HG02870 (cell line): ENCODE results near the gene OS9.
"Not testable (repeated sequence)": the region's sequence is repeated elsewhere in the genome, so short reads cannot be mapped to it uniquely, and the experiment has no call there.

Experiments
- ATAC-seq: cut with Tn5 transposase; IDR thresholded peaks from one replicate; pipeline ENCODE4 v1.9.1; 2021; ENCODE audit warnings: mild to moderate bottlenecking, moderate library complexity; ENCODE audit not compliant: unreplicated experiment

OS9 gene, protein sequence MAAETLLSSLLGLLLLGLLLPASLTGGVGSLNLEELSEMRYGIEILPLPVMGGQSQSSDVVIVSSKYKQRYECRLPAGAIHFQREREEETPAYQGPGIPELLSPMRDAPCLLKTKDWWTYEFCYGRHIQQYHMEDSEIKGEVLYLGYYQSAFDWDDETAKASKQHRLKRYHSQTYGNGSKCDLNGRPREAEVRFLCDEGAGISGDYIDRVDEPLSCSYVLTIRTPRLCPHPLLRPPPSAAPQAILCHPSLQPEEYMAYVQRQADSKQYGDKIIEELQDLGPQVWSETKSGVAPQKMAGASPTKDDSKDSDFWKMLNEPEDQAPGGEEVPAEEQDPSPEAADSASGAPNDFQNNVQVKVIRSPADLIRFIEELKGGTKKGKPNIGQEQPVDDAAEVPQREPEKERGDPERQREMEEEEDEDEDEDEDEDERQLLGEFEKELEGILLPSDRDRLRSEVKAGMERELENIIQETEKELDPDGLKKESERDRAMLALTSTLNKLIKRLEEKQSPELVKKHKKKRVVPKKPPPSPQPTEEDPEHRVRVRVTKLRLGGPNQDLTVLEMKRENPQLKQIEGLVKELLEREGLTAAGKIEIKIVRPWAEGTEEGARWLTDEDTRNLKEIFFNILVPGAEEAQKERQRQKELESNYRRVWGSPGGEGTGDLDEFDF

DNA sequence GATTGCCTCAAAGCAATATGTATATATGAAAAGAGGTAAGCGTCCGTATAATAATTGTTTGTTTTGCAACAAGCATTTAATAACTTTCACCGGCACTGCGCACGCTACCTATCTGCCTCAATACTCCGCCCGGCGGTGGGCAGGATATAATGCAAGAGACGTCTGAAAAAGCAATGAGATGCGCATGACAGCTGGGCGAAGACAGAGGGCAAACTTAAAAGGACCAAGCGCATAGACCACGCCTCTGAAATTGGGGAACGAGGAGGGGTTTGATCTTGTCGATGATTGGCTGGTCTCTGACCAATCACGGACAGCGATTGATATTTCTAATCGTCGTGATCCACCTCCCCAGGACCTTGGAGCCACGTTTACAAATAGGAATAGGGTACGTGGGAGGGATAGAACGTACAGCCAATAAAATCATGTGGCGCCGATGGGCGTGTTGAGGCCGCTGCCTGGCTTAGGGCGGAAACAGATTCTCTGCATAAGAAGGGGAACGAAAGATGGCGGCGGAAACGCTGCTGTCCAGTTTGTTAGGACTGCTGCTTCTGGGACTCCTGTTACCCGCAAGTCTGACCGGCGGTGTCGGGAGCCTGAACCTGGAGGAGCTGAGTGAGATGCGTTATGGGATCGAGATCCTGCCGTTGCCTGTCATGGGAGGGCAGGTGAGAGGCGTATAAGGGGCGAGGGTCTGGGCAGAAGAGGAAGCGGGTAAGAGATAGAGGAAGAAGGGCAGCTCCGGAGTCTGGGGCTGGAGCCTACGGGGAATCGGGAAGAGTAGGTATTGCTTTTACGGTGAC lies at the start of gene OS9:
TSS of gene OS9 (plus strand) at position 474 of the 800 bp plus-strand sequence. CDS start at position 504, 30 bp downstream.
- peak; percentile 96 for ATAC-seq

DNA sequence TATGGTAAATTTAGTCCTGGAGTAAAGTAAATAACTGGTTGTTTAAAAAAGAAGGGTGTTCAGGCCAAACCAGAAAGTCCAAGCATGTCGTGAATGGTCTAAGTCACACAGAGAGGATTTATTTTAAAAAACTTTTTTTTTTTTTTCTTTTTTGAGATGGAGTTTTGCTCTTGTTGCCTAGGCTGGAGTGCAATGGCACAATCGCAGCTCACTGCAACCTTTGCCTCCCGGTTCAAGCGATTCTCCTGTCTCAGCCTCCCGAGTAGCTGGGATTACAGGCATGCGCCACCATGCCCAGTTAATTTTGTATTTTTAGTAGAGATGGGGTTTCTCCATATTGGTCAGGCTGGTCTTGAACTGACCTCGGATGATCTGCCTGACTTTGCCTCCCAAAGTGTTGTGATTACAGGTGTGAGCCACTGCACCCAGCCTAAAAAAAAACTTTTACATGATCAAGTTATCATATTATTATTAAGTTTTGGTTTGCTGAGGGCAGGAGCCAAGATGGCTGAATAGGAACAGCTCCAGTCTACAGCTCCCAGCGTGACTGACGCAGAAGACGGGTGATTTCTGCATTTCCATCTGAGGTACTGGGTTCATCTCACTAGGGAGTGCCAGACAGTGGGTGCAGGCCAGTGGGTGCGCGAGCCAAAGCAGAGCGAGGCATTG lies 47.8 kb upstream of the OS9 start:
- not testable (repeated sequence) for ATAC-seq

DNA sequence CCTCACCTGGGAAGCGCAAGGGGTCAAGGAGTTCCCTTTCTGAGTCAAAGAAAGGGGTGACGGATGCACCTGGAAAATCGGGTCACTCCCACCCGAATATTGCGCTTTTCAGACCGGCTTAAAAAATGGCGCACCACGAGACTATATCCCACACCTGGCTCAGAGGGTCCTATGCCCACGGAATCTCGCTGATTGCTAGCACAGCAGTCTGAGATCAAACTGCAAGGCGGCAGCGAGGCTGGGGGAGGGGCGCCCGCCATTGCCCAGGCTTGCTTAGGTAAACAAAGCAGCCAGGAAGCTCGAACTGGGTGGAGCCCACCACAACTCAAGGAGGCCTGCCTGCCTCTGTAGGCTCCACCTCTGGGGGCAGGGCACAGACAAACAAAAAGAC lies 47.3 kb upstream of the OS9 start:
- not testable (repeated sequence) for ATAC-seq

DNA sequence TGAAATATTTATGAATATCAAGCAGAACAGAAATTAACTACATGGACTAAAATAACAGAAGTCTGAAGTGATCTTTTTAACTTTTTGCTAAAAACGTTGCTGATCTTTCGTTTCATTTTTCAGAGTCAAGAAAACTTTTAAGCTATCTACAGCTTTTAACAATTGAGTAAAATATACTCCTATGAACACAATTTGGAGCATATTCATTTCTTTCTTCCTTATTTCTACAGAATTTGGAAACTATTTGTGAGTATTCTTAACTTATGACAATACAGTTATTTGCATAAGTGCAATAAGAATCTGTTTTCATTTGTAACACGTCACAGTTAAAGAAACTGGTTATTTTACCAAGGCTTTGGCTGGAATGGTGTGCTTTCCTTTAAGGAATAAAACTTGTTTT lies 39.9 kb upstream of the OS9 start:
- no peak for ATAC-seq

DNA sequence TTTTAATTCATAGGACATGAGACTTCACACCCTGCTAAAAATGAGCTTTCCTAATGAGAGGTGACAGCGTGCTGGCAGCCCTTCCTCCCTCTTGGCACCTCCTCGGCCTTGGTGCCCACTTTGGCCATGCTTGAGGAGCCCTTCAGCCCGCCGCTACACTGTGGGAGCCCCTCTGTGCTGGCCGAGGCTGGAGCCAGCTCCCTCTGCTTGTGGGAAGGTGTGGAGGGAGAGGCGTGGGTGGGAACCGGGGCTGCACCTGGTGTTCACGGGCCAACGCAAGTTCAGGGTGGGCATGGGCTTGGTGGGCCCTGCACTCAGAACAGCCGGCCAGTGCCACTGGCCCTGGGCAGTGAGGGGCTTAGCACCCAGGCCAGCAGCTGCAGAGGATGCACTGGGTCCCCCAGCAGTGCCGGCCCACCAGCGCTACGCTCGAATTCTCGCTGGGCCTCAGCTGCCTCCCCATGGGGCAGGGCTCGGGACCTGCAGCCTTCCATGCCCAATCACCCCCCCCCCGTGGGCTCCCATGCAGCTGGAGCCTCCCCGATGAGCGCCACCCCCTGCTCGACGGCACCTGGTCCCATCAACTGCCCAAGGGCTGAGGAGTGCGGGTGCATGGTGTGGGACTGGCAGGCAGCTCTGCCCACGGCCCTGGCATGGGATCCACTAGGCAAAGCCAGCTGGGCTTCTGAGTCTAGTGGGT lies 38.2 kb upstream of the OS9 start:
- ATAC-seq: no peak

DNA sequence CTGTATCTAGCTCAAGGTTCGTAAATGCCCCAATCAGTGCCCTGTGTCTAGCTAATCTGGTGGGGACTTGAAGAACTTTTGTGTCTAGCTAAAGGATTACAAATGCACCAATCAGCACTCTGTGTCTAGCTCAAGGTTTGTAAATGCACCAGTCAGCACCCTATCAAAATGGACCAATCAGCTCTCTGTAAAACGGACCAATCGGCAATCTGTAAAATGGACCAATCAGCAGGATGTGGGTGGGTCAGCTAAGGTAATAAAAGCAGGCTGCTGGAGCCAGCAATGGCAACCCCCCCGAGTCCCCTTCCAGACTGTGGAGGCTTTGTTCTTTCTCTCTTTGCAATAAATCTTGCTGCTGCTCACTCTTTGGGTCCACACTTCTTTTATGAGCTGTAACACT lies 37.5 kb upstream of the OS9 start:
- ATAC-seq: not testable (repeated sequence)

DNA sequence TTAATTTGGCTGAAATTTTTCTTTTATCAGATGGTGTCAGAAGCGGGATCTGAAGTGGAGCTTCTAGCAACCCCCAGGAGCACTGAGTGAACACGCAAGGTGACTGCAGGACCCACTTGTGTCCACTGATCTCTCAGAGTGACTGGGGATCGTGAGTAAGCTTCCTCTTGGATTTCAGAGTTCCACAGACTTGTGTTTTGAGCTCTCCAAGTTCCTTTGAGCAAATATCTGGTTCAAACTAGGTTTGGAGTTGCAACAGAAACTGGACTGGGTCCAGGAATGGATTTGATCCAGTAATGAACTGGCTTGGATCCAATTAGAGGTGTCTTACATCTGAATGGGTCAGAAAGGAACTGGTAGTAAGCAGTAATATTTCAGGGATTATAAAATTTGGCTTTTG lies 36.2 kb upstream of the OS9 start:
- no peak for ATAC-seq

DNA sequence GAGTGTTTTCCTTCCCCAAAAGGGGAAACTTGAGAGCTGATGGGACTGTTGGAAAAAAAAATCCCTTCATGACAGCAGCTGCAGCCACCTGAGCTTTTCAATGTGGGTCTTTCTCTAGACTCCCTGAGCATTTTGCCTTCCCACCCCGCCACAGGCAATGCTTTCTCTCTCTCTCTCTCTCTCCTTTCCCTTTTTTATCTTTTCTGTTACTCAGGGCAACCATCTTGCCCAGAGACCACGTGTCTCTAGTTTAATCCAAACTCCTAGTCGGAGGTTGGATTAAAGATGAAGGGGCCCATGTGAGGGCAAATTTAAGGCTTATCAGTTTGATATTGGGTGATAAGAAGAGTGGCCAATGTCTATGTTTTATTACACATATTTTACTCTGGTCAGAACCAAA lies 35.0 kb upstream of the OS9 start:
- no peak for ATAC-seq

DNA sequence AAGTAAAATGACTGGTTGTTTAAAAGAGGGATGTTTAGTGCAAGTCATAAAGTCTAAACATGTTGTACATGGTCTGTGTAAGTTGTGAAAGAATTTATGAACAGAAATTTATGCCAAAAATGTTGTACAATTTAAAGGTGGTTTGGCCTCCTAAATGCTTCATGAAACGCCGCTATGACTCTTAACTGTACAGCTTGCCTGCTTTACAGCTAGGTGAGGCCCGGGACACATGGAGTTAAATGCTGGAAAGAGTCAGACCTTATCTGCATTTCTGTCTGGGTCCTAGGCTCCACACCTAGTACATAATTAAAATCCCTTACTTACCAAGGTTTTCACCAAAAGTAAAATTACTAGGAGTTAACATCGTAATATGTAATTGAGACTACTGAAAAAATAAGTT lies 32.6 kb upstream of the OS9 start:
- no peak for ATAC-seq

DNA sequence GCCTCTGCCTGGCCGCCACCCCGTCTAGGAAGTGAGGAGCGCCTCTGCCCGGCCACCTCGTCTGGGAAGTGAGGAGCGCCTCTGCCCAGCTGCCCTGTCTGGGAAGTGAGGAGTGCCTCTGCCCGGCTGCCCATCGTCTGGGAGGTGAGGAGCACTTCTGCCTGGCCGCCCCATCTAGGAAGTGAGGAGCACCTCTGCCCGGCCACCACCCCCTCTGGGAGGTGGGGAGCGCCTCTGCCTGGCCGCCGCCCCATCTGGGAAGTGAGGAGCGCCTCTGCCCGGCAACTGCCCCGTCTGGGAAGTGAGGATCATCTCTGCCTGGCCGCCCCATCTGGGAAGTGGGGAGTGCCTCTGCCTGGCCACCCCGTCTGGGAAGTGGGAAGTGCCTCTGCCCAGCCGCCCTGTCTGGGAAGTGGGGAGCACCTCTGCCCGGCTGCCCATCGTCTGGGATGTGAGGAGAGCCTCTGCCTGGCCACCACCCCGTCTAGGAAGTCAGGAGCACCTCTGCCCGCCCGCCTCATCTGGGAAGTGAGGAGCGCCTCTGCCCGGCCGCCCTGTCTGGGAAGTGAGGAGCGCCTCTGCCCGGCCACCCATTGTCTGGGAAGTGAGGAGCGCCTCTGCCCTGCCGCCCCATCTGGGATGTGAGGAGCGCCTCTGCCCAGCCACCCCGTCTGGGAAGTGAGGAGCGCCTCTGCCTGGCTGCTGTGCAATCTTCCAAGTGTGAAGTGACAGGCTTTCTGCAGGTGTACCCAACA lies 28.7 kb upstream of the OS9 start:
- ATAC-seq: not testable (repeated sequence)

DNA sequence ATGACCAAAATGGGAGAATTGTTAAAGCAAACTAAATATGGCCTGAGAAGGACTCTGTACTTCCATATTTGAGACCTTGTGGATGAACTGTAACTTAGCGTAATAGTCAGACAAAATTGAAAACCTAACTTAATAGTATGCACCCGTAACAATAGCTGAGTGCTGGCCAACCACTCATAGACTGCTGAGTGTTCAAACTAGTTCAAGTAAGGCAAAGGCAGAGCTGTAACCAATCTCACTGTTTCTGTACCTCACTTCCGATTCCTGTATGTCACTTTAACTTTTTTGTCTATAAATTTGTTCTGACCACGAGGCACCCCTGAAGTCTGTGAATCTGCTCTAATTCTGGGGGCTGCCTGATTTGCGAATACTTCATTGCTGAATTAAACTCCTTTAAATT lies 27.0 kb upstream of the OS9 start:
- ATAC-seq: no peak

DNA sequence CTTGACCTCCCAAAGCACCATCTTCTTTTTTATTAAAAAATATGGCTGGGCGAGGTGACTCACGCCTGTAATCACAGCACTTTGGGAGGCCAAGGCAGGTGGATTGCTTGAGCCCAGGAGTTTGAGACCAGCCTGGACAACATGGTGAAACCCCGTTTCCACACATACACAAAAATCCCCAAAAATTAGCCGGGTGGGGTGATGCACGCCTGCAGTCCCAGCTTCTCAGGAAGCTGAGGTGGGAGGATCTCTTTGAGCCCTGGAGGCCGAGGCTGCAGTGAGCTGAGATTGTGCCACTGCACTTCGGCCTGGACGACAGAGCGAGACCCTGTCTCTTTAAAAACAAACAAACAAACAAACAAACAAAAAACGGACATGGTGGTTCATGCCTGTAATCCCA lies 24.2 kb upstream of the OS9 start:
- ATAC-seq: not testable (repeated sequence)

DNA sequence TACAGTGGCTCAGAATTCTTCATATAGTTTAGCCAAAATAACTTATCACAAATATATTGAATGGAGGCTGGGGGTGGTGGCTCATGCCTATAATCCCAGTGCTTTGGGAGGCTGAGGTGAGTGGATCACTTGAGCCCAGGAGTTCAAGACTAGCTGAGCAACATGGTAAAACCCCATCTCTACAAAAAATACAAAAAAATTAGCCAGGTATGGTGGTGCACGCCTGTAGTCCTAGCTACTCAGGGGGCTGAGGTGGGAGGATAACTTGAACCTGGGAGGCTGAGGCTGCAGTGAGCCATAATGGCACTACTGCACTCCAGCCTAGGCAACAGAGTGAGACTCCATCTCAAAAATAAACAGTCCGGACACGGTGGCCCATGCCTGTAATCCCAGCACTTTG lies 22.1 kb upstream of the OS9 start:
- not testable (repeated sequence) for ATAC-seq

DNA sequence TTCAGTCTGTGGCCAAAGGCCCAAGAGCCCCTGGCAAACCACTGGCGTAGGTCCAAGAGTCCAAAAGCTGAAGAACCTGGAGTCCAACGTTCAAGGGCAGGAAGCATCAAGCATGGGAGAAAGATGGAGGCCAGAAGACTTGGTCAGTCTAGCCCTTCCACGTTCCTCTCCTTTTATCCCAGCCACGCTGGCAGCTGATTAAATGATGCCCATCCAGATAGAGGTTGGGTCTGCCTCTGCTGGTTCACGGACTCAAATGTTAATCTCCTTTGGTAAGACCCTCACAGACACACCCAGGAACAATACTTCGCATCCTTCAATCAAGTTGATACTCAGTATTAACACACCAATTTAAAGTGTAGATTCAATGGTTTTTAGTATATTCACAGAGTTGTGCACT lies 21.1 kb upstream of the OS9 start:
- no peak for ATAC-seq

DNA sequence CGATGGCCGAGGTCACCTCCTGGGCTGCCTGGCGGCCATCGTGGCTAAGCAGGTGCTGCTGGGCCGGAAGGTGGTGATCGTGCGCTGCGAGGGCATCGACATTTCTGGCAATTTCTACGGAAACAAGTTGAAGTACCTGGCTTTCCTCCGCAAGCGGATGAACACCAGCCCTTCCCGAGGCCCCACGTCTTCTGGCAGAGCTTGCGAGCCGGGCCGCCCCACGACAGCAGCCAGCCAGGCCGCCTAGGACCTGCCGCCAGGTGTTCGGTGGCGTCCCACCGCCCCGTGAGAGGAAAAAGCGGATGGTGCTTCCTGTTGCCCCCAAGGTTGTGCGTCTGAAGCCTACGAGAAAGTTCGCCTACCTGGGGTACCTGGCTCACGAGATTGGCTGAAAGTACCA lies 19.2 kb upstream of the OS9 start:
- no peak for ATAC-seq

DNA sequence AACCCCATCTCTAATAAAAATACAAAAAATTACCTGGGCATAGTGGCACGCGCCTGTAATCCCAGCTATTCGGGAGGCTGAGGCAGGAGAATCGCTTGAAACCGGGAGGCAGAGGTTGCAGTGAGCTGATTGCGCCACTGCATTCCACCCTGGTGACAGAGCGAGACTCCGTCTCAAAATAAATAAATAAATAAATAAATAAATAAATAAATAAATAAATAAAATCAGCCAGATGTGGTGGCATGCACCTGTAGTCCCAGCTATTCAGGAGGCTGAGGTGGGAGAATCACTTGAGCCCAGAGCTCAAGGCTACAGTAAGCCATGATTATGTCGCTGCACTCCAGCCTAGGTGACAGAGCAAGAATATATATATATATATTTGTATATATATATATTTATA lies 16.0 kb upstream of the OS9 start:
- ATAC-seq: not testable (repeated sequence)

DNA sequence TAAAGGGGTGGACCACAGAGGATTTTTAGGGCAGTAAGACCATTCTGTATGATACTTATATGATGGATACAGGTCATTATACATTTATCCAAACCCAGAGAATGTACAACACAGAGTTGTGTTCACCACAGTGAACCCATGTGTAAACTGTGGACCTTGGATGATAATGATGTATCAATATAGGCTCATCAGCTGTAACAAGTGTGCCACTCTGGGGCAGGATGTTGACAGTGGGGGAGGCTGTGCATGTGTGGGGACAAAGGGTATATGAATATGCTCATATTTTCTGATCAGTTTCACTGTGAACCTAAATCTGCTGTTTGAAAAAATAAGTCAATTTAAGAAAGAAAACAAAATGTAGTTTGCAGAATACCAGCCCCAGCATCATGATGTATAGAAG lies 14.2 kb upstream of the OS9 start:
- no peak for ATAC-seq

DNA sequence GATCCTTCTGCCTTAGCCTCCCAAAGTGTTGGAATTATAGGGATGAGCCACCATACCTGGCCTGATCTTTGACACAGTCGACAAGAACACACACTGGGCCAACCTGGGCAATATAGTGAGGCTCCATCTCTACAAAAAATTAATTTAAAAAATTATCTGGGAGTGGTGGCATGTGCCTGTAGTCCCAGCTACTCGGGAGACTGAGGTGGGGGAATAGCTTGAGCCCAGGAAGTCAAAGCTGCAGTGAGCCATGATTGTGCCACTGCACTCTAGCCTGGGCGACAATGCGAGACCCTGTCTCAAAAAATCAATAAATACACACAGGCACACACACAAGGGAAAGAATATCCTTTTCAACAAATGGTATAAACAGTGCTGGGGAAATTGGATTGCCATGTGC lies 6.1 kb upstream of the OS9 start:
- ATAC-seq: no peak

DNA sequence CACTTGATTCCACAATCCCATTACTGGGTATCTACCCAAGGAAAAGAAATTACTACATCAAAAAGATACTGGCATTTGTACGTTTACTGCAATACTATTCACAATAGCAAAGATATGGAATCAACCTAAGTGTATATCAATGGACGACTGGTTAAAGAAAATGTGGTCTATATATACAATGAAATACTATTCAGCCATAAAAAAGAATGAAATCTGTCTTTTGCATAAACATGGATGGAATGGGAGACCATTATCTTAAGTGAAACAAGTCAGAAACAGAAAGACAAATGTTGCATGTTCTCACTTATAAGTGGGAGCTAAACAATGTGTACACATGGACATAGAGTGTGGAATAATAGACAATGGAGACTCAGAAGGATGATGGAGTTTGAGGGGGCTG lies 5.0 kb upstream of the OS9 start:
- ATAC-seq: no peak

DNA sequence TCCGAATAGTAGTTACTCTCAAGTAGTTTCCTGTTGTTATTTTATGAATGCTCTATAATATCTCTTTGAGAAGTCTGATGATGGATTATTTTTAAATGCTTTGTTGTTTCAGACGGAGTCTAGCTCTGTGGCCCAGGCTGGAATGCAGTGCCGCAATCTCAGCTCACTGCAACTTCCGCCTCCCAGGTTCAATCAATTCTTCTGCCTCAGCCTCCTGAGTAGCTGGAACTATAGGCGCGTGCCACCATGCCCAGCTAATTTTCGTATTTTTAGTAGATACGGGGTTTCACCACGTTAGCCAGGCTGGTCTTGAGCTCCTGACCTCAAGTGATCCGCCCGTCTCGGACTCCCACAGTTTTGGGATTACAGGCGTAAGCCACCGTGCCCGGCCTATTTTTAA lies 1.4 kb upstream of the OS9 start:
- ATAC-seq: no peak
